Measurements from ENCODE around the gene OR51B2. TPM values are rescaled to one million over a fixed set of nuclear protein-coding genes. Genes with fewer than 3 reads are reported as not detected.
"Not testable (repeated sequence)": the region's sequence is repeated elsewhere in the genome, so short reads cannot be mapped to it uniquely, and the experiment has no call there.

OR51B2 gene
- total RNA-seq, 1 experiment from 2014 or later, result 0.11 TPM

- no peaks in the 10 kb centered on the region for H3K9me3 ChIP-seq (ENCODE audit: low read length)
- H4K20me1 ChIP-seq (ENCODE audit: low read length), result no peaks in the 10 kb centered on the region
- no peaks in the 10 kb centered on the region for H3F3A ChIP-seq (ENCODE audit: low read length, unreplicated experiment)
- H2AFZ ChIP-seq (ENCODE audit: low read length), result no peak overlapping the region
- no peak overlapping the region for H3K9ac ChIP-seq (ENCODE audit: low read length)
- ChIA-PET CTCF (no interaction called here), POLR2A (ENCODE audit: unreplicated experiment) (no interaction called here)
- DNase-seq (no peak), ATAC-seq (no peak)
- TF ChIP-seq EZH2 (IDR thresholded peaks at IDR 0.05; ENCODE audit: low read length, unreplicated experiment) (no peak), EZH2phosphoT487 (IDR thresholded peaks at IDR 0.05; ENCODE audit: borderline replicate concordance, low read length) (no peak), CTCF (conservative IDR thresholded peaks at IDR 0.05; ENCODE audit: low read depth, low read length) (no peak)
- no peaks in the 10 kb centered on the region for H3K4me1 ChIP-seq (ENCODE audit: insufficient read depth, low read length)
- H3K27me3 ChIP-seq (ENCODE audit: low read length), result no peaks in the 10 kb centered on the region
- no peaks in the 10 kb centered on the region for H3K79me2 ChIP-seq (ENCODE audit: low read length)
- H3K4me3 ChIP-seq (ENCODE audit: low read length), result no peak overlapping the region
- intact Hi-C loops (cut with micrococcal nuclease), result no loop called here
- H3K9me2 ChIP-seq (replicated peaks; ENCODE audit: low read length), result no peaks in the 10 kb centered on the region
- BruUV-seq (replicated peaks), result no TSS peak
- no peak overlapping the region for H3K27ac ChIP-seq (ENCODE audit: low read length)
- H3K4me2 ChIP-seq (ENCODE audit: low read length), result no peak overlapping the region
- H3K36me3 ChIP-seq (ENCODE audit: low read depth, low read length), result no peaks in the 10 kb centered on the region
These were observed 43.5 kb upstream of the OR51B2 start for GRCh38 chr11:5367448-5368074.

GRCh38 chr11:5366856-5367255 is 42.8 kb upstream of the OR51B2 start:
- intact Hi-C loops (cut with micrococcal nuclease), result no loop called here
- Histone ChIP-seq H2AFZ (ENCODE audit: low read length) (no peak overlapping the region), H3K9me3 (ENCODE audit: low read length) (no peaks in the 10 kb centered on the region), H4K20me1 (ENCODE audit: low read length) (no peaks in the 10 kb centered on the region), H3K79me2 (ENCODE audit: low read length) (no peaks in the 10 kb centered on the region), H3F3A (ENCODE audit: low read length, unreplicated experiment) (no peaks in the 10 kb centered on the region), H3K4me1 (ENCODE audit: insufficient read depth, low read length) (no peaks in the 10 kb centered on the region), H3K9ac (ENCODE audit: low read length) (no peak overlapping the region), H3K27ac (ENCODE audit: low read length) (no peak overlapping the region), H3K4me2 (ENCODE audit: low read length) (no peak overlapping the region), H3K27me3 (ENCODE audit: low read length) (no peaks in the 10 kb centered on the region), H3K4me3 (ENCODE audit: low read length) (no peak overlapping the region), H3K36me3 (ENCODE audit: low read depth, low read length) (no peaks in the 10 kb centered on the region), H3K9me2 (replicated peaks; ENCODE audit: low read length) (no peaks in the 10 kb centered on the region)
- ChIA-PET POLR2A (ENCODE audit: unreplicated experiment) (no interaction called here), CTCF (no interaction called here)
- no TSS peak for BruUV-seq (replicated peaks)
- no peak for DNase-seq
- ATAC-seq, result no peak
- no peak for TF ChIP-seq EZH2phosphoT487 (IDR thresholded peaks at IDR 0.05; ENCODE audit: borderline replicate concordance, low read length)
- no peak for TF ChIP-seq CTCF (conservative IDR thresholded peaks at IDR 0.05; ENCODE audit: low read depth, low read length)
- no peak for TF ChIP-seq EZH2 (IDR thresholded peaks at IDR 0.05; ENCODE audit: low read length, unreplicated experiment)

- POLR2A ChIA-PET (ENCODE audit: unreplicated experiment); H3K9me3 ChIP-seq (ENCODE audit: low read length); H2AFZ ChIP-seq (ENCODE audit: low read length); H3F3A ChIP-seq (ENCODE audit: low read length, unreplicated experiment); BruUV-seq (replicated peaks); CTCF ChIA-PET; H3K9me2 ChIP-seq (replicated peaks; ENCODE audit: low read length); H3K79me2 ChIP-seq (ENCODE audit: low read length); H3K4me3 ChIP-seq (ENCODE audit: low read length); DNase-seq; H3K4me1 ChIP-seq (ENCODE audit: insufficient read depth, low read length); ATAC-seq; H3K4me2 ChIP-seq (ENCODE audit: low read length); H3K27me3 ChIP-seq (ENCODE audit: low read length); H3K36me3 ChIP-seq (ENCODE audit: low read depth, low read length); H4K20me1 ChIP-seq (ENCODE audit: low read length); H3K27ac ChIP-seq (ENCODE audit: low read length); intact Hi-C loops (cut with micrococcal nuclease); H3K9ac ChIP-seq (ENCODE audit: low read length): not testable (repeated sequence)
These were observed 42.3 kb upstream of the OR51B2 start for GRCh38 chr11:5366365-5366764.
